ENCODE results near the gene PDZD11.

- TF ChIP-seq CTCF (tag by site-specific recombination; IDR thresholded peaks at IDR 0.05) (no peak), ZBTB1 (tag by site-specific recombination; IDR thresholded peaks at IDR 0.05) (no peak), ZNF530 (tag by site-specific recombination; IDR thresholded peaks at IDR 0.05; ENCODE audit: low read depth) (no peak), REST (tag by site-specific recombination; IDR thresholded peaks at IDR 0.05) (no peak), YY1 (tag by site-specific recombination; IDR thresholded peaks at IDR 0.05) (no peak), ZNF311 (tag by site-specific recombination; IDR thresholded peaks at IDR 0.05; ENCODE audit: borderline replicate concordance) (no peak), ZBTB20 (tag by site-specific recombination; IDR thresholded peaks at IDR 0.05) (no peak), ZBTB26 (tag by site-specific recombination; optimal IDR thresholded peaks at IDR 0.05) (no peak), ZNF510 (tag by site-specific recombination; IDR thresholded peaks at IDR 0.05; ENCODE audit: insufficient replicate concordance) (no peak), PBX3 (CRISPR knock-in tag; IDR thresholded peaks at IDR 0.05) (no peak), ZNF404 (tag by site-specific recombination; IDR thresholded peaks at IDR 0.05) (no peak), TCF7L2 (IDR thresholded peaks at IDR 0.05; ENCODE audit: borderline replicate concordance, low read depth, low read length) (no peak), HOXC10 (CRISPR knock-in tag; IDR thresholded peaks at IDR 0.05) (no peak)
Measured at GRCh38 chrX:70241501-70241900, 48.2 kb downstream of the PDZD11 start.
